B cell (primary cell): Measurements from ENCODE around the gene GCNT4.

Experiments
- EZH2 ChIP-seq: IDR thresholded peaks from 2 replicates; pipeline ENCODE4 v1.6.1; 2012; ENCODE audit warnings: borderline replicate concordance, low read depth, mild to moderate bottlenecking, moderate library complexity, low read length; ENCODE audit not compliant: insufficient read depth, poor library complexity, severe bottlenecking
- TF ChIP-seq, protein P1 (sequence below): fragments of 200-600 bp; IDR thresholded peaks from one replicate; pipeline ENCODE4 v1.8.0; 2022; ENCODE audit warnings: antibody characterized with exemption, mild to moderate bottlenecking

DNA sequence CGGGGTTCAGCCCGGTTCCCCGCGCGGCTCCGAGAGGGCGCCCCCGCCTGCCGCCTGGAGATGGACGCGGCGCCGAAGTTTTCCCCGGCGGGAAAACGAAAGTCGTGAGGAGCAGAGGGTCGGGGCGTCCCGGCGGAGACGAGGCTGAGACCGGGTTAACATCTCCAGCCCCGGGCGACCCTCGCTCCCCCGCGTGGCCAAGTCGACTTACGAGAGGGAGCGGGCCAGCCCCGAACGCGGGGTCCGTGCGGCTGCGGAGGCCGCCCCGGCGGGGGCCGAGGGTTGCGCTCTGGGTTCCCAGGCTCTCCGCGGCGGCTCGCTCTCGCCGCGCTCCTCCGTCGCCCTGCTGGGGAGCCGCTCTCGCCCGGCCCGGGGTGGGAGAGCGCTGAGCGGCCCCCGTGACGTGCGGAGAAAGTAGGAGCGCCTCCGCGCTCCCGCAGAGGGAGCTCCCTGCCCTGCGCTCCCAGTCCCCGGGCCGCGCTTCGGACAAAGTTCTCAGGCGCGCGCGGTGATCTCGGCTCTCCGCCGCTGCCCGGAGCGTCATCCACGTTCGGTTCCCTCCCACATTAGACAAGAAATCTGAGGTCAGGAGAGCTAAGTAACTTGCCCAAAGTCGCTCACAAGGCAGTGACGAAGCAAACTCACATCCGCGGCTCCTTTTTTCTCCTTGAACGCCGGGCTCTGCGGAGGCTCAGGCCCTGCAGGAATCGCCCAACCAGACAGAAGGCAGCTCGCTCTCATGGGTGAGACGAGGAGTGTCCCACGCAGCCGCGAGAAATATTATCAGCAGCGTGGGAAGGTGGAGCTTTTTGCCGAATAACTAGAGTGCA, 1.2 kb upstream of the GCNT4 start:
- TF ChIP-seq, protein P1, sequence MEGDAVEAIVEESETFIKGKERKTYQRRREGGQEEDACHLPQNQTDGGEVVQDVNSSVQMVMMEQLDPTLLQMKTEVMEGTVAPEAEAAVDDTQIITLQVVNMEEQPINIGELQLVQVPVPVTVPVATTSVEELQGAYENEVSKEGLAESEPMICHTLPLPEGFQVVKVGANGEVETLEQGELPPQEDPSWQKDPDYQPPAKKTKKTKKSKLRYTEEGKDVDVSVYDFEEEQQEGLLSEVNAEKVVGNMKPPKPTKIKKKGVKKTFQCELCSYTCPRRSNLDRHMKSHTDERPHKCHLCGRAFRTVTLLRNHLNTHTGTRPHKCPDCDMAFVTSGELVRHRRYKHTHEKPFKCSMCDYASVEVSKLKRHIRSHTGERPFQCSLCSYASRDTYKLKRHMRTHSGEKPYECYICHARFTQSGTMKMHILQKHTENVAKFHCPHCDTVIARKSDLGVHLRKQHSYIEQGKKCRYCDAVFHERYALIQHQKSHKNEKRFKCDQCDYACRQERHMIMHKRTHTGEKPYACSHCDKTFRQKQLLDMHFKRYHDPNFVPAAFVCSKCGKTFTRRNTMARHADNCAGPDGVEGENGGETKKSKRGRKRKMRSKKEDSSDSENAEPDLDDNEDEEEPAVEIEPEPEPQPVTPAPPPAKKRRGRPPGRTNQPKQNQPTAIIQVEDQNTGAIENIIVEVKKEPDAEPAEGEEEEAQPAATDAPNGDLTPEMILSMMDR, result no peak
- no peak for TF ChIP-seq EZH2
